Gastrocnemius medialis (tissue), 4 donors: ENCODE results near the gene NDUFB5. TPM values are rescaled to one million over a fixed set of nuclear protein-coding genes. Genes with fewer than 3 reads are reported as not detected.
A peak's percentile ranks its signal among the peaks of the same experiment; 100 is the strongest.

ENCODE experiments used
- ATAC-seq, 2 donors: fragments of 150-250 bp; one replicate each; pipeline ENCODE4 v1.9.1; 2016
- DNase-seq, 2 donors: peaks; one replicate each; pipeline ENCODE4 v3.0.0-alpha.2; 2019
- H3K27ac ChIP-seq, 4 donors: fragments of 200-600 bp; sonication (generic); 1 replicate in 1 of 4; 2 replicates in 3 of 4; pipeline ENCODE4 v1.5.1; 2016 to 2018; ENCODE audit warnings: mild to moderate bottlenecking in 2 of 4, moderate library complexity in 1 of 4
- H3K27me3 ChIP-seq, 3 donors: fragments of 200-600 bp; sonication (generic) in 2 of 3; 1 replicate in 1 of 3; 2 replicates in 2 of 3; pipeline versions ENCODE4 v1.5.1 to v1.6.0; 2016 to 2019; ENCODE audit warnings: mild to moderate bottlenecking in 1 of 3, moderate library complexity in 1 of 3
- H3K36me3 ChIP-seq, 2 donors: fragments of 200-600 bp; sonication (generic) in 1 of 2; one replicate each; pipeline ENCODE4 v1.5.1; 2017 to 2018
- H3K4me1 ChIP-seq, 2 donors: fragments of 200-600 bp; sonication (generic) in 1 of 2; one replicate each; pipeline ENCODE4 v1.5.1; 2016 to 2017; ENCODE audit warnings: mild to moderate bottlenecking in 2 of 2
- H3K4me3 ChIP-seq, 4 donors: fragments of 200-600 bp; sonication (generic) in 3 of 4; 1 replicate in 1 of 4; 2 replicates in 3 of 4; pipeline ENCODE4 v1.5.1; 2016 to 2019; ENCODE audit warnings: mild to moderate bottlenecking in 2 of 4
- H3K9me3 ChIP-seq, 3 donors: fragments of 200-600 bp; sonication (generic) in 2 of 3; 1 replicate in 1 of 3; 2 replicates in 2 of 3; pipeline ENCODE4 v1.5.1; 2016 to 2019
- POLR2A ChIP-seq, 2 donors: fragments of 450-650 bp; IDR thresholded peaks; one replicate each; pipeline ENCODE4 v1.6.1; 2017; ENCODE audit warnings: antibody characterized with exemption in 2 of 2, mild to moderate bottlenecking in 2 of 2, moderate library complexity in 2 of 2
- in situ Hi-C, 4 donors: fragments of 200-750 bp; cut with MboI; loops; one replicate each; pipeline versions ENCODE4 v1.15.0 to v1.8.0; 2017; ENCODE audit warnings: low sequenced_read_pairs in 4 of 4
- intact Hi-C: fragments of 100-400 bp; cut with DNase I; formaldehyde crosslinking; loops from one replicate; pipeline ENCODE4 v1.15.1; 2023; ENCODE audit warnings: low total_unique reads
- total RNA-seq, 4 donors: library from RNA; depleted of rRNA; stranded (reverse); fragments of >200 nt; gene quantifications; one replicate each; pipeline versions ENCODE4 v1.1.0 to v1.2.3, GENCODE V29; 2016
- TF ChIP-seq, protein P1 (sequence below), 5 experiments: fragments of 450-650 bp in 3 of 5; fragments of 200-600 bp in 2 of 5; sonication (generic) in 2 of 5; IDR thresholded peaks in 4 of 5; conservative IDR thresholded peaks in 1 of 5; 1 replicate in 4 of 5; 2 replicates in 1 of 5; pipeline ENCODE4 v1.5.1; 2016 to 2019; ENCODE audit warnings: antibody characterized with exemption in 5 of 5, mild to moderate bottlenecking in 3 of 5, moderate library complexity in 3 of 5

The NDUFB5 gene
- 100 to 1,000 TPM; 127 to 348 (median 179) TPM for total RNA-seq

DNA sequence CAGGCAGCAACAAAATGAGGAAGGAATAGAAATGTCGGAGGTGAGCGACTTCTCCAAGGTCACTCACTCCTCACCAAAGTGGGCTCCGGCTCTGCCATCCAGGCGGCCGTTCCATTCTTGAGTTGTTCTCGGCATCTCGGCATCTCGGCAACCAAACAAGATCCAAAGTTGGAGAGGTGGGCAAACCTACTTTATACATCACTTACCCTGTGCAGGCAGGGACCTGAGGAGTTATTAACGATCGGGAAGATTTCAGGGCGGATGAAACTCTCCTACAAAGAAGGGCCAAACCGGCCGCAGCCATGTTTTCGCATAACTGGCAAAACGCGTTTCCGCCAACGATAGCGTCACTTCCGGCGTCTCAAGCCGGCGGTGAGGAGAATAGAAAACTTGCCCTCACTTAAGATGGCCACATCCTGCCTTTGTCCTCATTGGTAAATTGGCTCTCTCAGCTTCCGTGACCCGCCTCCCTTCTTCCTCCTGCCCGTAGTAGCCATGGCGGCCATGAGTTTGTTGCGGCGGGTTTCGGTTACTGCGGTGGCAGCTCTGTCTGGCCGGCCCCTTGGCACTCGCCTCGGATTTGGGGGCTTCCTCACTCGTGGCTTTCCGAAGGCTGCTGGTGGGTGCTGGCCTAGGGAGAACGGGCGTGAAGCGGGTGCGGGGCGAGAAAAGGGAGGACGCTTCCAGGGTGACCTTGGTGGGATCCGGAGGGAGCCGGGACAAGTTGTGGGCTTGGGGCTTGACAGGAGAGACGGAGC, at the start of gene NDUFB5, which contains the start of gene MRPL47:
Gene NDUFB5 (plus strand): TSS at position 474 of the 758 bp plus-strand sequence. CDS start 22 bp downstream, at position 496.
Gene MRPL47 (minus strand): TSS at position 318 of the 758 bp plus-strand sequence. CDS start 14 bp downstream, at position 304.
- DNase-seq (peak; percentile 93 to 94), ATAC-seq (peak; percentile 100)
- H3K9me3 ChIP-seq = no peaks in the 10 kb centered on the region
- peak within 1 kb of the TSS; percentile 84 to 94 (median 88) for H3K4me3 ChIP-seq
- H3K27ac ChIP-seq = peak within 1 kb of the TSS; percentile 90 to 97 (median 92)
- no peaks in the 10 kb centered on the region for H3K27me3 ChIP-seq
- TF ChIP-seq POLR2A (IDR thresholded peaks at IDR 0.05) = peak; percentile 80 to 88
- TF ChIP-seq, protein P1, sequence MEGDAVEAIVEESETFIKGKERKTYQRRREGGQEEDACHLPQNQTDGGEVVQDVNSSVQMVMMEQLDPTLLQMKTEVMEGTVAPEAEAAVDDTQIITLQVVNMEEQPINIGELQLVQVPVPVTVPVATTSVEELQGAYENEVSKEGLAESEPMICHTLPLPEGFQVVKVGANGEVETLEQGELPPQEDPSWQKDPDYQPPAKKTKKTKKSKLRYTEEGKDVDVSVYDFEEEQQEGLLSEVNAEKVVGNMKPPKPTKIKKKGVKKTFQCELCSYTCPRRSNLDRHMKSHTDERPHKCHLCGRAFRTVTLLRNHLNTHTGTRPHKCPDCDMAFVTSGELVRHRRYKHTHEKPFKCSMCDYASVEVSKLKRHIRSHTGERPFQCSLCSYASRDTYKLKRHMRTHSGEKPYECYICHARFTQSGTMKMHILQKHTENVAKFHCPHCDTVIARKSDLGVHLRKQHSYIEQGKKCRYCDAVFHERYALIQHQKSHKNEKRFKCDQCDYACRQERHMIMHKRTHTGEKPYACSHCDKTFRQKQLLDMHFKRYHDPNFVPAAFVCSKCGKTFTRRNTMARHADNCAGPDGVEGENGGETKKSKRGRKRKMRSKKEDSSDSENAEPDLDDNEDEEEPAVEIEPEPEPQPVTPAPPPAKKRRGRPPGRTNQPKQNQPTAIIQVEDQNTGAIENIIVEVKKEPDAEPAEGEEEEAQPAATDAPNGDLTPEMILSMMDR (IDR thresholded peaks at IDR 0.05 in 4 of 5, conservative IDR thresholded peaks at IDR 0.05 in 1 of 5) = no peak
- H3K36me3 ChIP-seq = peaks cover 0 to 27% of the 10 kb centered on the region in 2 donors
- in situ Hi-C loops (loop anchor here in 1 of 4 donors (25.0 kb wide), 1 partner anchor 467 kb away; the partner anchor contains the start of gene PIK3CA), intact Hi-C loops (loop anchor here (1.0 to 5.0 kb wide), 4 partner anchors 42 to 457 kb away; partner anchors contain the start of genes ACTL6A, MFN1, PIK3CA and USP13)
- H3K4me1 ChIP-seq = peaks cover 30 to 40% of the 10 kb centered on the region in 2 donors

DNA sequence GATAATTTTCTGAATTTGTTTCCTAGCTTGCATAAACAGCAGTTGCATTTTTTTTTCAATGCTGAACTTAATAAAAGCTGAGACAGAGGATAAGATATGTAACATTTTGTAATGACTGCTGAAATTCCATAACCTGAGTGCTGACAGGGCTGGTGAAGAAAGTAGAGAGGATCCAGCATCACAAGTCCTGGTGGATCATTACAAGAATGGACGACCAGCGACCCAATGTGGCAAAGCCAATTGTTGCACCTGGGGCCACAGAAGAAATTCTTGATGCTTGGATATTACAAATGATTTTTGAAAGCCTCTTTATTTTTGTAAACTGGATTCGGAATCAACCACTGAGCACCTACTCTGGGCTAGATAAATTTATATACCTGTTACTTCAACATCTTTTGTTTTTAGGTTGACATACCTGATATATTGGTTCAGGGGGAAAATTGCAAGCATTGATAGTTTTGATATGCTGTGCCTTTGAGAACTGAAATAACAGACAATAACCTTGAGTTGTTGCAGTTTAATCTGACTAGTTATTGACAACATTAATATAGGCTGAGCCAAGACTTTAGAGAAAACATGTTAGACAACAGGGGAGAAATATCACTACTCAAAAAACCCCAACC, 45.7 kb upstream of the NDUFB5 start:
- no peaks in the 10 kb centered on the region for H3K9me3 ChIP-seq
- in situ Hi-C loops = loop anchor here in 3 of 4 donors (10.0 to 25.0 kb wide), 4 partner anchors 134 to 547 kb away; partner anchors contain the start of genes MFN1 (in 1 of the 3) and PIK3CA (in 1 of the 3)
- ATAC-seq (no peak), DNase-seq (peak; percentile 13 to 20)
- intact Hi-C loops = loop anchor here (5.0 kb wide), 1 partner anchor 487 kb away; the partner anchor contains the start of gene ZMAT3
- no peak for TF ChIP-seq POLR2A (IDR thresholded peaks at IDR 0.05)
- TF ChIP-seq, protein P1 (IDR thresholded peaks at IDR 0.05 in 4 of 5, conservative IDR thresholded peaks at IDR 0.05 in 1 of 5) = peak; percentile 34 to 72 (median 61)
- no peaks in the 10 kb centered on the region for H3K36me3 ChIP-seq
- H3K4me3 ChIP-seq = no peak overlapping the region
- peaks cover 2 to 5% of the 10 kb centered on the region in 2 donors for H3K4me1 ChIP-seq
- H3K27me3 ChIP-seq = no peaks in the 10 kb centered on the region
- no peak overlapping the region for H3K27ac ChIP-seq

DNA sequence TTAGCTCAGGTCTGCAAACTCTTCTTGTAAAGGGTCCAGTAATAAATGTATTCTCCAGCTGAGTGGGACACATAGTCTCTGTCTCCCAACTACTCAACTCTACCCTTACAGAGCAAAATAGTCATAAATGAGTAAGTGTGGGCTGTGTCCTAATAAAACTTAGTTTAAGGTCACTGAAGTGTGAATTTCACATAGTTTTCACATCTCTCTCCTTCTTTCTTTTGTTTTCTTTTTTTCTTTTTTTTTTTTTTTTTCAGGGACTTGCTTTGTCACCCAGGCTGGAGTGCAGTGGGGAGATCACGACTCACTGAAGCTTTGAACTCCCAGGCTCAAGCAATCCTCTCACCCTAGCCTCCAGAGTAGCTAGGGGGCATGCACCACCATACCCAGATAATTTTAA, 43.8 kb upstream of the NDUFB5 start:
- in situ Hi-C loops = loop anchor here in 3 of 4 donors (10.0 to 25.0 kb wide), 5 partner anchors 216 to 548 kb away; partner anchors contain the start of genes MFN1 (in 2 of the 3), PIK3CA (in 1 of the 3) and ZNF639 (in 1 of the 3)
- DNase-seq = no peak
- no peaks in the 10 kb centered on the region for H3K36me3 ChIP-seq
- no peaks in the 10 kb centered on the region for H3K27me3 ChIP-seq
- no peaks in the 10 kb centered on the region for H3K9me3 ChIP-seq
- no peak overlapping the region for H3K27ac ChIP-seq
- no peak overlapping the region for H3K4me3 ChIP-seq
- intact Hi-C loops = loop anchor here (5.0 to 10.0 kb wide), 3 partner anchors 213 to 546 kb away; partner anchors contain the start of genes MFN1 and PIK3CA
- no peak for ATAC-seq
- TF ChIP-seq, protein P1 (IDR thresholded peaks at IDR 0.05 in 4 of 5, conservative IDR thresholded peaks at IDR 0.05 in 1 of 5) = no peak
- TF ChIP-seq POLR2A (IDR thresholded peaks at IDR 0.05) = no peak
- peaks cover 8 to 12% of the 10 kb centered on the region in 2 donors for H3K4me1 ChIP-seq

DNA sequence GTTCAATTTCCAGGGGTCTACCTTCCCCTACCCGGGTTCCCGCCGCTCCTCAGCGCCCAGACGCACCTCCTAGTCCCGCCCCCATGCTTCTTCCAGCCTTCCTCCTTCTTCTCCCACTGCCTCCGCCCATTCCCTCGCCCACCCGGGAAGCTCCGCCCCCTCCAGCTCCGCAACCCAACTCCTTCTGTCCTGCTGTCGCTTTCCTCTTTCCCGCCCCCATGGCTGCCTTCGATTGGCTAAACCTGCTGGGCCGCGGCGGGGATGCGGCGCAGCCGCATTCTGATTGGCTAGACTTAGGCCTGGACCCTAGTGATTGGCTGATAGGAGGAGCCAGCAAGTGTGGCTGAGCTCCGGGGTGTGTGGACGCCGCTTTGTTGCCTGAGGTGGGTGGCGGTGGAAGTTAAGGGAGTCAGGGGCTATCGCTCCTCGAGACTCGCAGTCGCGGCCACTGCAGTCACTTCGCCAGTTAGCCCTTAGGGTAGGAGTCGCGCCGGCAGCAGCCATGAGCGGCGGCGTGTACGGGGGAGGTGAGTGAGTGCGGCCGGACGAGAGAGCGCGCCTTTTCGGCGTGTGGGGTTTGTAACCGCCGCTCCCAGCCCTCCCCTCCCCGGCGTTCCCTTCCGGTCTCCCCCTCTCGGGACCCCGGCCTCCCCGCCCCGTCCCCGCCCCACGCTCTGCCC, 41.9 kb upstream of the NDUFB5 start, which contains the start of gene ACTL6A:
Gene ACTL6A (plus strand): TSS at position 336 of the 680 bp plus-strand sequence. CDS start 167 bp downstream, at position 503.
- DNase-seq (peak; percentile 100), ATAC-seq (peak; percentile 95 to 98)
- in situ Hi-C loops (loop anchor here in 3 of 4 donors (10.0 to 25.0 kb wide), 5 partner anchors 218 to 550 kb away; partner anchors contain the start of genes MFN1 (in 2 of the 3), PIK3CA (in 1 of the 3) and ZNF639 (in 1 of the 3)), intact Hi-C loops (loop anchor here (1.0 to 10.0 kb wide), 7 partner anchors 42 to 548 kb away; partner anchors contain the start of genes GNB4, MFN1, MRPL47 and NDUFB5)
- H3K36me3 ChIP-seq = no peaks in the 10 kb centered on the region
- H3K27ac ChIP-seq = peak within 1 kb of the TSS; percentile 86 to 92 (median 88)
- peaks cover 8 to 12% of the 10 kb centered on the region in 2 donors for H3K4me1 ChIP-seq
- H3K27me3 ChIP-seq = no peaks in the 10 kb centered on the region
- H3K9me3 ChIP-seq = no peaks in the 10 kb centered on the region
- peak within 1 kb of the TSS; percentile 75 to 97 (median 86) for H3K4me3 ChIP-seq
- TF ChIP-seq, protein P1 (IDR thresholded peaks at IDR 0.05 in 4 of 5, conservative IDR thresholded peaks at IDR 0.05 in 1 of 5) = no peak
- TF ChIP-seq POLR2A (IDR thresholded peaks at IDR 0.05) = peak; percentile 59 to 79
